Lung microvascular endothelial cell (primary cell): ENCODE data around the gene ALPG. TPM values are rescaled to one million over a fixed set of nuclear protein-coding genes. Genes with fewer than 3 reads are reported as not detected.
A peak's percentile ranks its signal among the peaks of the same experiment; 100 is the strongest.
"Not testable (repeated sequence)": the region's sequence is repeated elsewhere in the genome, so short reads cannot be mapped to it uniquely, and the experiment has no call there.

Experiments used
- DNase-seq, 2 donors: peaks; one replicate each; pipeline versions ENCODE4 v3.0.0 to v3.0.0-alpha.2; 2010; ENCODE audit warnings: low read depth in 2 of 2
- total RNA-seq: library from RNA; depleted of rRNA; stranded (reverse); fragments of >200 nt; gene quantifications from 2 replicates; pipeline ENCODE4 v1.2.1, GENCODE V29; 2014

Gene ALPG
- not detected in 2 replicates for total RNA-seq

- DNase-seq = no peak
These were observed at the start of gene ALPG for GRCh38 chr2:232406556-232407310. ALPG (plus strand) TSS chr2:232406844; CDS start chr2:232406895, 51 bp downstream.

- no peak for DNase-seq
These were observed 45.0 kb upstream of the ALPG start for GRCh38 chr2:232361646-232362045.

- DNase-seq = no peak
These were observed 44.3 kb upstream of the ALPG start for GRCh38 chr2:232362174-232362900.

- DNase-seq = not testable (repeated sequence)
These were observed 43.4 kb upstream of the ALPG start for GRCh38 chr2:232363064-232363783.

GRCh38 chr2:232363784-232364615, 42.6 kb upstream of the ALPG start:
- peak in 1 of 2 donors; percentile 16 for DNase-seq

- not testable (repeated sequence) for DNase-seq
These were observed 41.6 kb upstream of the ALPG start for GRCh38 chr2:232364806-232365594.

GRCh38 chr2:232365621-232366321, 40.9 kb upstream of the ALPG start:
- peak; percentile 46 to 58 for DNase-seq

GRCh38 chr2:232366461-232366860, 40.2 kb upstream of the ALPG start:
- not testable (repeated sequence) for DNase-seq

- no peak for DNase-seq
These were observed 39.6 kb upstream of the ALPG start for GRCh38 chr2:232367016-232367415.

GRCh38 chr2:232367591-232368233, 38.9 kb upstream of the ALPG start:
- peak in 1 of 2 donors; percentile 40 for DNase-seq

- DNase-seq = no peak
These were observed 38.3 kb upstream of the ALPG start for GRCh38 chr2:232368311-232368731.

- no peak for DNase-seq
These were observed 37.3 kb upstream of the ALPG start for GRCh38 chr2:232369126-232369951.

GRCh38 chr2:232370007-232370406, 36.6 kb upstream of the ALPG start:
- not testable (repeated sequence) for DNase-seq

GRCh38 chr2:232372231-232373208, 34.1 kb upstream of the ALPG start:
- DNase-seq = no peak

GRCh38 chr2:232374356-232374755, 32.3 kb upstream of the ALPG start:
- no peak for DNase-seq

GRCh38 chr2:232375164-232375563, 31.5 kb upstream of the ALPG start:
- no peak for DNase-seq

- no peak for DNase-seq
These were observed 30.4 kb upstream of the ALPG start for GRCh38 chr2:232376260-232376659.
